Mesothelial cell of epicardium (in vitro differentiated cells): ENCODE data around the gene UBE2E2. TPM values are rescaled to one million over a fixed set of nuclear protein-coding genes. Genes with fewer than 3 reads are reported as not detected.

Experiments used
- DNase-seq, 2 experiments: peaks; one replicate each; pipeline ENCODE4 v3.0.0; 2021; ENCODE audit warnings: low spot score in 2 of 2; ENCODE audit not compliant: unreplicated experiment in 2 of 2
- H3K27ac Mint-ChIP-seq: 2 replicates; pipeline ENCODE4 v1.8.0; 2021; ENCODE audit warnings: mixed read lengths
- H3K27me3 Mint-ChIP-seq: 2 replicates; pipeline ENCODE4 v1.8.0; 2021; ENCODE audit warnings: low read depth, mixed read lengths
- H3K36me3 Mint-ChIP-seq: 2 replicates; pipeline ENCODE4 v1.8.0; 2021; ENCODE audit warnings: mixed read lengths
- H3K4me1 Mint-ChIP-seq: 2 replicates; pipeline ENCODE4 v1.8.0; 2021; ENCODE audit warnings: mixed read lengths
- H3K4me3 Mint-ChIP-seq: 2 replicates; pipeline ENCODE4 v1.8.0; 2021; ENCODE audit warnings: mild to moderate bottlenecking, moderate library complexity, mixed read lengths
- H3K9me3 Mint-ChIP-seq: 2 replicates; pipeline ENCODE4 v1.8.0; 2021; ENCODE audit warnings: mixed read lengths
- total RNA-seq: library from RNA; stranded (reverse); gene quantifications from 3 replicates; pipeline ENCODE4 v1.2.1, GENCODE V29; 2021
- TF ChIP-seq, protein P1 (sequence below): fragments of 200-600 bp; sonication (generic); IDR thresholded peaks from one replicate; pipeline ENCODE4 v1.5.0; 2021; ENCODE audit warnings: antibody characterized with exemption; ENCODE audit not compliant: unreplicated experiment

Gene UBE2E2
- total RNA-seq, 1 donor from 2014 or later = 42.3 TPM

DNA sequence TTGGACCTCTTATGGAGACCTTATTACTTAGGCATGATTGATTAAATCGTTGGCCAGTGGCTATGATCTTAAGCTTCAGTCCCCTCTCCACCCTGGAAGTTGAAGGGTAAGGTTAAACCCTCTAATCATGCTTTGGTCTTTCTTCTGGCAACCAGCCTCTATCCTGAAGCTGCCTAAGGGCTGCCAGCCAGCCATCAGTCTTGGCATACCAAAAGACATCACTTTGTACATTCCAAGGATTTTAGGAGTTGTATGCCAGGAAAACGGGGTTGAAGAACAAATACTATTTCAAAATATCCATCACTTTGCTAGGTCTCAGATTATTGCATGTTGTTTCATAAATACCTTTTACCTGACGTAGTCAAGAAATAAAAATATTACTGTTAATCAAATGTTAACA lies 28.9 kb downstream of the UBE2E2 start:
- Mint-ChIP-seq H3K27ac (no peak overlapping the region), H3K36me3 (no peaks in the 10 kb centered on the region), H3K4me1 (no peaks in the 10 kb centered on the region), H3K27me3 (no peaks in the 10 kb centered on the region), H3K4me3 (no peak overlapping the region), H3K9me3 (no peaks in the 10 kb centered on the region)
- no peak for DNase-seq
- TF ChIP-seq, protein P1, sequence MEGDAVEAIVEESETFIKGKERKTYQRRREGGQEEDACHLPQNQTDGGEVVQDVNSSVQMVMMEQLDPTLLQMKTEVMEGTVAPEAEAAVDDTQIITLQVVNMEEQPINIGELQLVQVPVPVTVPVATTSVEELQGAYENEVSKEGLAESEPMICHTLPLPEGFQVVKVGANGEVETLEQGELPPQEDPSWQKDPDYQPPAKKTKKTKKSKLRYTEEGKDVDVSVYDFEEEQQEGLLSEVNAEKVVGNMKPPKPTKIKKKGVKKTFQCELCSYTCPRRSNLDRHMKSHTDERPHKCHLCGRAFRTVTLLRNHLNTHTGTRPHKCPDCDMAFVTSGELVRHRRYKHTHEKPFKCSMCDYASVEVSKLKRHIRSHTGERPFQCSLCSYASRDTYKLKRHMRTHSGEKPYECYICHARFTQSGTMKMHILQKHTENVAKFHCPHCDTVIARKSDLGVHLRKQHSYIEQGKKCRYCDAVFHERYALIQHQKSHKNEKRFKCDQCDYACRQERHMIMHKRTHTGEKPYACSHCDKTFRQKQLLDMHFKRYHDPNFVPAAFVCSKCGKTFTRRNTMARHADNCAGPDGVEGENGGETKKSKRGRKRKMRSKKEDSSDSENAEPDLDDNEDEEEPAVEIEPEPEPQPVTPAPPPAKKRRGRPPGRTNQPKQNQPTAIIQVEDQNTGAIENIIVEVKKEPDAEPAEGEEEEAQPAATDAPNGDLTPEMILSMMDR = no peak

DNA sequence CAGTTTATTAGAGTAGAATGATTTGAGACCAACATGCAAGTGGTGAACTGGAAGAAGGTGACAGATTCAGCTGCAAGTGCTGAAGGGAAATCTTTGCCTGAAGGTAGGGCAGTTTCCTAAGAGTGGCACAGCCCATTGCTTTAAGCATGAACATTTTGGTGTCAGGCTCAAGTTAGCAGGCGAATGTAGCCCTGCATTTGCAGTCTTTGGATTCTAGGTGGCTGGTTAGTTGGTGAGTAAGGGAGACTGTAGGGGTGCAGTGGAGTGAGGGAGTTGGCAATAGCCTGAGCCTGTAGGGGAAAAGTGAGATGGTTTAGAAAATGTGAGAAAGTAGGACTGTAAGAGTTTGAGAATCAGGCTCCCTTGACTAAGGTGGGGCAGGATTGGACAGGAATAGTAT lies 29.7 kb downstream of the UBE2E2 start:
- TF ChIP-seq, protein P1 = no peak
- Mint-ChIP-seq H3K4me1 (no peaks in the 10 kb centered on the region), H3K27me3 (no peaks in the 10 kb centered on the region), H3K36me3 (no peaks in the 10 kb centered on the region), H3K9me3 (no peaks in the 10 kb centered on the region), H3K4me3 (no peak overlapping the region), H3K27ac (no peak overlapping the region)
- DNase-seq = no peak

DNA sequence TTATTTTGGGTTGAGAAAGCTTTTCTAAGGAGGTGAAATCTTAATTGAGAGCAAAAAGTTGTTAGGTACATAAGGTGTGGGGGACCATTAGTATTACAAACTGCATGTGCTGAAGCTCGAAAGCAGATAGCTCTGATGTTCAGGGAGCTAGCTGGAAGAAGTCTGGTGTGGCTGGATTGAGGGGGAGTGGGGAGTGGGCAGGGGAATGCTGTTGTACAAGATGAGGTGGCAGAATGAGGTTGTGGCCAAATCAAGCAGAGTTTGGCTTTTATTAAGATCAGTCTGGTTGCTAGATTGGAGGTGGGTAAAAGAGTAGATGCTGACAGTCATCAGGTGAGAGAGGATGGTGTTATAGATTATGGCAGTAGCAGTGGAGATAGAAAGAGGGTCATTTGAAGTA lies 32.1 kb downstream of the UBE2E2 start:
- DNase-seq = no peak
- TF ChIP-seq, protein P1 = no peak
- Mint-ChIP-seq H3K4me1 (no peaks in the 10 kb centered on the region), H3K36me3 (no peaks in the 10 kb centered on the region), H3K27me3 (no peaks in the 10 kb centered on the region), H3K27ac (no peak overlapping the region), H3K9me3 (no peaks in the 10 kb centered on the region), H3K4me3 (no peak overlapping the region)

DNA sequence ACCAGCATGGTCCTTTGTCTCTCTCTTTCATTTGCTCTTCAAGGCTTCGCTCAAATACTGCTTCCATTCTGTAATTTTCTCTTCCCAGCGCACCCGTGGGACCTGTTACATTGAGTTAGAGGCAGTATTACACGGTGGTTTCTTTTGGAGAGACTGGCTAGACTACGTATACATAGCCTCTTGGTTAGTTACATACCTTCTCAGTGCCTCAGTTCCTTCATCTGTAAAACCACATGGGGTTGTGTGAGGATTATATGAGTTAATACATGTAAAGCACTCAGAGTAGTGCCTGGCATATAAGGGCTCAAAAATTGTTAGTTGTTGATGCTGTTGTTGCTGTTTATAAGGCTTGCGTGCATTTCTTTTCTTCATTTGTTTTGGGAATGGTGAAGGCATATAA lies 33.8 kb downstream of the UBE2E2 start:
- Mint-ChIP-seq H3K4me3 (no peak overlapping the region), H3K4me1 (no peaks in the 10 kb centered on the region), H3K36me3 (no peaks in the 10 kb centered on the region), H3K27me3 (no peaks in the 10 kb centered on the region), H3K9me3 (no peaks in the 10 kb centered on the region), H3K27ac (no peak overlapping the region)
- TF ChIP-seq, protein P1 = no peak
- DNase-seq = no peak

DNA sequence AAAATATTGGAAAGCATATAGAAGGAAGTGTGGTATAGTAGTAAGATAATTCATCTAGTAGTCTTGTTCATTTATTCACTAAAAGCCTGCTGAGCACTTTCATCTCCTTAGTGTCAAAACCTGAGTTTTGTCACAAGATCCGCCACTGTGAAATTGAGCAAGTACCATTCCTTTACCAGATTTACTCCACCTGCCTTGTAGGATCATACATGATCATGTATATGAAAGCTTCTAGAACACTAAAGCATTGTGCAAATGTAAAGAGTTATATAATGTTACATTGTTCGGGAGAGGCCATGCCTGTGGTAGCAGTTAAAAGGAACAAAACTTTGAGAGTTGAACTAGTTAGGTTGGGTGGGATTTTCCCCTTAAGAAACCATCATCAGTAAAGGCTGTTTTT lies 35.0 kb downstream of the UBE2E2 start:
- Mint-ChIP-seq H3K27ac (no peak overlapping the region), H3K27me3 (no peaks in the 10 kb centered on the region), H3K9me3 (no peaks in the 10 kb centered on the region), H3K4me1 (no peaks in the 10 kb centered on the region), H3K4me3 (no peak overlapping the region), H3K36me3 (no peaks in the 10 kb centered on the region)
- TF ChIP-seq, protein P1 = no peak
- DNase-seq = no peak

DNA sequence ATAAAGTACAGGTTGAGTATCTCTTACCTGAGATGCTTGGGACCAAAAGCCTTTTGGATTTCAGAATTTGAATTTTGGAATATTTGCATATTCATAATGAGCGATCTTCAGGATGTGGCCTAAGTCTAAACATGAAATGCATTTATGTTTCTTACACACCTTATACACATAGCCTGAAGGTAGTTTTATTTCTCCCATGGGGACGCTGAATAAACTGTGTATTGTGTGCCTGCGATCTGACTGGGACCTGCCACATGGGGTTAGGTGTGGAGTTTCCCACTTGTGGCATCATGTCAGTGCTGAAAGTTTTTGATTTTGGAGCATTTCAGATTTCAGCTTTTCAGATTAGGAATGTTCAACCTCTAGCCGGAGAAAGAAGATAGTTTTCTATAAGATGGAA lies 35.5 kb downstream of the UBE2E2 start:
- Mint-ChIP-seq H3K4me1 (no peaks in the 10 kb centered on the region), H3K9me3 (no peaks in the 10 kb centered on the region), H3K27ac (no peak overlapping the region), H3K4me3 (no peak overlapping the region), H3K36me3 (no peaks in the 10 kb centered on the region), H3K27me3 (no peaks in the 10 kb centered on the region)
- no peak for DNase-seq
- TF ChIP-seq, protein P1 = no peak
